Activated CD4-positive, alpha-beta T cell treated with anti-CD3 and anti-CD28 coated beads, Interleukin-2, Interleukin-4, amounts not matched to agents 100 ng/mL and 50 ng/mL, durations not matched to agents 16 hours and 8 hours (primary cell): ENCODE results near the gene MRPL11.
"Not testable (repeated sequence)": the region's sequence is repeated elsewhere in the genome, so short reads cannot be mapped to it uniquely, and the experiment has no call there.

Experiments
- DNase-seq: peaks from one replicate; pipeline ENCODE4 v3.0.0-alpha.2; 2020; ENCODE audit warnings: low spot score

MRPL11 gene

DNA sequence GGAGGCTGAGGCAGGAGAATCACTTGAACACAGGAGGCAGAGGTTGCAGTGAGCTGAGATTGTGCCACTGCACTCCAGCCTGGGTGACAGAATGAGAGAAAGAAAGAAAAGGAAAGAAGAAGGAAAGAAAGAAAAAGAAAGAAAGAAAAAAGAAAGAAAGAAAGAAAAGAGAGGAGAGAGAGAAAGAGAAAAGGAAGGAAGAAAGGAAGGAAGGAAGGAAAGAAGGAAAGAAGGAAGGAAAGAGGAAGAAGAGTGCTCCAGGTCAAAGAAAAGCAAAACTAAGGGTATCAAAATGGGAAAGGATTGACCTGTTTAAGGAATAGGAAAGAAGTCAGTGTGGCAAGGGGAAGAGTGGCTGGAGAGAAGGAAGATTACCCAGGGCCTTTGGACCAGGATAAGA, 7.4 kb downstream of the MRPL11 start:
- not testable (repeated sequence) for DNase-seq

DNA sequence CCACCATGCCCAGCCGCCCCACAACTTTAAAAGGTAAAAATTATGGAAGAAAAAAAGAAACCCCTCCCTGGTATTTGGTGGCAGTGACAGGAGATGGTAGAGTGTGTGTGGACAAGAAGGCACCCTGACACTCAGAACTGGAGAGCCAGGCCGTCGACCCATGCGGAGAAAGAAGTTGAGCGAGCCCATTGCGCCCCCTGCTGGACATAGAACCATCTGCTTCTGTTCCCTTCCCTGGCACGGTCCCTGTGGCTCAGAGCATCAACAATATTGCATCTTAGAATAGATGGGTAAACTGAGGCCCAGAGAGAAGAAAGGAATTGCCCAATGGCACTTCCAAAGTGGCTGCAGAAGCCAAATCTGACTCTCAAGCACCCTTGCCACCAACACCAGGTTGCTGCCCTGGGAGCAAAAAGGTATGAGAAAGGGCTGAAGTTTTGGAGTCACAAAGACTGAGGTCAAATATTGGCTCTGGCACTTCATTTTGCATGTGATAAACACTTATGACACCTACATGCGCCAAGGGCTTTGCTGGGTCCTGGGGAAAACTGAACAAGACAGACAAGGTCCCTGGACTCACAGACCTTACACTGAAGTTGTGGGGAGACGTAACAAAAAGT, 8.6 kb downstream of the MRPL11 start:
- peak; percentile 77 for DNase-seq

DNA sequence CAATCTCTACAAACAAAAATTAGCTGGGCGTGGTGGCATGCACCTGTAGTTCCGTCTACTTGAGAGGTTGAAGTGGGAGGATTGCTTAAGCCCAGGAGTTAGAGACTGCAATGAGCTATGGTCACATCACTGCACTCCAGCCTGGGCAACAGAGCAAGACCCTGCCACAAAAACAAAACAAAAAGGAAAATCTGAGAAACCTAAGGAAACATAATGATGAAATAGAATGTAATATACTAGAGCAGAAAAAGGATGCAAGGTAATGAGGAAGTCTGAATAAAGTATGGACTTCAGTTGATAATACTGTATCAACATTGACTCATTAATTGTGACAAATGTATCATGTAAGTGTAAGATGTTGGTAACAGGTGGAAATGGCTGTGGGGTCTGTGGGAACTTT, 9.7 kb downstream of the MRPL11 start:
- no peak for DNase-seq

DNA sequence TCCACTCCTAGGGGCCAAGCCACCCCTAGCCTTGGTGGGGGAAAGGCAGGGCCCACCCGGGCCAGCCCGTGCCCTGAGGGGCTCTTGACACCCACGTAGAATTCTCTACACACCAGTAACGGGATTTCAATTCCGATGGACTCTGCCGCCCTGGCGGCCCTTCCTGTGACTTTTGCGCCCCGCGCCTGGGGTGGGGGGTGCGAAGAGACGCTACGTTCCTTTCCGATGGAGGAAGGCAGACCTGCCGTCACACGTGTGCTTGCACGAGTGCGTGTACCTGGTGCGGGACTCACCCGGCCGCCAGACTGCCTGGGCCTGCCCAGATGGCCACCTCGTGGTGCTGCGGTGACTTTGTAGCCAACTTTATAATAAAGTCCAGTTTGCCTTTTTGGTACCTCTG, 12.3 kb downstream of the MRPL11 start:
- no peak for DNase-seq

DNA sequence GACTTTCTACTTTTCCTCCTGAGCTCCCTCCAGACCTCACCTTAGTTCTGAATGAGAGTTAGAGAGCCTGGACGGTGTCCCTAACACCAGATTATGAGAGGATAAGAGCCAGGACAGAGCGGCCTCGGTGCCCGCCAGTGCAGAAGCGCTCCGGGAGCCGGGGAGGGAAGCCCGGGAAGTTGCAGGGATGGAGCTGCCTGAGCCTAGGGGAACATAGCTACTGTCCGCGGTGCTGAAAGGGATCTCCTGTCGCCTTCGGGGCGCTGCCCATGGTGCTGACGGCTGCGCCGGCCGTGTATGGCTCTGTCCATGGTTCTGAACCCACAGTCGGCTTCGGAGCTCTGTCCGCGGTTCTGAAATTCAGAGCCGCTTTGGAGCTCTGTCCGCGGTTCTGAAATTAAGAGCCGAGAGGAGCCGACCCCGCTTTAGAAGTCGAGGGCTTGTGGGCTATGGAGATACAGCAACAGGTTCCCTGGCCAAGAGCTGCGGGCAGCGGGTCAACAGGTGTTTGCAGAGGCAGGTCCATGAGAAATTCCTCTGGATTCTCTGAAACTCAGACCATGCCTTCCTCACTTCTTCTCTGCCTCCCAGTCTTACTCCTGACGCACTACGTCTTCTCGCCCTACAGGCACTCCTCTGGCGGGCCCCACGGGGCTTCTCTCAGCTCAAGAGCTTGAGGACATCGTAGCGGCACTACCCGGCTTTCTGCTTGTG, 17.0 kb downstream of the MRPL11 start:
- peak; percentile 81 for DNase-seq

DNA sequence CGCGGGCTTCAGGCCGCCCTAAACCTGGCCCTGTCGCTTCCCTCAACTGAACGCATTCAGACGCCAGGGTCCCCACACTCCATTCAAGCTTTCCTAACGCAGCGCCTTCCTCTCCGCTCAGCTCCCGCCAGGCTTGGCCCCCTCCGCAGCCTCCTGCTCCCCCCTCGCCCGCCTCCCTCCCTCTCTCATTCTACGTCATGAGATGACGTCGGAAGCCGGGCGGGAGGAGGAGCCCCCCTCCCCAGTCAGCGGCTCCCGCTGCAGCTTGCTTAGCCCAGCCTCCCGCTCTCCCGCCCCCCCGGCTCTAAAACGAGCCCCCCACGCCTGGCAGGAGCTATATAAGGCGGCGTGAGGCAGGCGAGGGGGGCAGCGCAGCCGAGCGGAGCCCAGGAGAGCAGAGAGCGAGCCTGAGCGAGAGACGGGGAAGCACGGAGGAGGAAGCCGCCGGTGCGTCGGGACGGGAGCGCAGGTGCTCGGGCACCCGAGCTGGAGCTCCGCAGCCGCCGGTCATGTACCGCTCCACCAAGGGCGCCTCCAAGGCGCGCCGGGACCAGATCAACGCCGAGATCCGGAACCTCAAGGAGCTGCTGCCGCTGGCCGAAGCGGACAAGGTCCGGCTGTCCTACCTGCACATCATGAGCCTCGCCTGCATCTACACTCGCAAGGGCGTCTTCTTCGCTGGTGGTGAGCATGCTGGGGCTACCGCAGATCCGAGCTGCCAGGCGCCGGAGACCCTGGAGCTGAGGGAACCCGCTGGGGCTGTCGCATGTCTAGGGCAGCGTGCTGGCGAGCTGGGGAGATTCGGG, 17.8 kb downstream of the MRPL11 start, which contains the start of gene NPAS4:
Gene NPAS4 (plus strand): TSS at position 365 of the 806 bp plus-strand sequence. CDS start 145 bp downstream, at position 510.
- DNase-seq = no peak

DNA sequence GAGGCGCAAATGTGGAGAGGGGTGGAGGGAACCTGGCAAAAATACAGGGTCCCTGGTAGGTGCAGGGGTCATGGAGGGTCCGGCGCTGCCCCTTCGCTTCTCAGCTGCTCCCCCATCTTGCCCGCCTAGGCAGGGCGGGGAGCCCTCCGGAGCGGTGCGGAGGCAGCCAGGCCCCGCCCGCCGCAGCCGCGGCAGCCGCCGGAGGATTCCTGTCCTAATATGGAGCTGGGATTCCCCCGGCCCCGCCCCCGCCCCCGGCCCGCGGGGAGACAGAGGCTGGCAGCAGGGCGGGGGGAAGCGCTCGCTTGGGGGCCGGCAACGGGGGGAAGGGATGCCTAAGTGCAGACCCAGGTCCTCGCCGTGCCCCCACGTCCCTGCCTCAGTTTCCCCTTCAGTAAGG, 18.8 kb downstream of the MRPL11 start:
- no peak for DNase-seq

DNA sequence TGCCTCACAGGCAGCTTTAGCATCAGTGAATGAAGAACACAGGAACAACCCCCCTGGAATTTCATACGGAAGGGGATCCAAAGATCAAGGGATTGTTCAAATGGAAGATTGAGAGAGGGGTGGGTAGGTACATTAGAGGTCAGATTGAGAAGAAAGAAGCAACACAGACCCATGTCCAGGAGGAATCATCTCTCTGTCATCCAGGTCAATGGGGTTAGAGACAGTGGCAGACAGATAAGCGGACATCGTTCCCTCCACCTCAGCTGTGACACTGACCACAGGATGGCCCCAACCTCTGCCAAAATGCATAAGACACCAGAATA, 19.7 kb downstream of the MRPL11 start:
- DNase-seq = no peak

DNA sequence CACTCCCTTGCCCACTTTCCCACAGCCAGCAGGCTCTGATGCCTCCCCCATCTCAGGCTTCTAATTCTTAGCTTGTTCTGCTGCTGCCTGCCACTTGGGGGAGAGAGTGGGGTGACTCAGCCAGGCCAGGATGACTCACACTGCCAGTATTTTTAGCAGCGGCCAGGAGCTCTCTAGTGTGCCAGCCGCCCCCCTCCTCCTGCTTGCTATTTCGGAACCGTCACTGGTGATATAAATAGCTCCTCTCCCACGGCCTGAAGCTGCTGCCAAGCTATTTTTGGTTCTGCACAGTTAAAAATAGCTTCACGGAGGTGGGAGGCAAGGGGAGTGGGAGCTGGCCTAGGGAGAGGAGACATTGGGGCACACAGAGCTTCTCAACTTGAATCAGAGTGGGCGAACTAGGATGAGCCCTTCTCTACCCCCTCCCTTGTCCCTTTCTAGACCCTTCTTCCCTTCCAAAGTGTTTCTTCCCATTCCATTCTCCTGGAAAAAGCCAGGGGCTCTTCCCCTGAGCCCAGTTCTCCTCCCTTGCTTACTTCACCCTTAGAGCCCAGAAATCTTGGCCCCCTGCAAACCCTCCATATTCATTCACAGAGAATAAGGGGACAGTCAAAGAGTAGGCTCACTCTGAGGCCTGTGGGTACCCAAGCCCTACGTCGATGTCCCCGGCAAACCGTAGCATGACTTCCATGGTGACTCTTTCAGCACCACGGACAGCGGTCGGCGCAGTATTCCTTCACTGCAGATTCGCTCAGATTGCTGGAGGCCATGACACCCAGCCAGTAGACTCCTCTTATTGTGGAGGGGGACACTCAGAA, 20.3 kb downstream of the MRPL11 start:
- DNase-seq = peak; percentile 65

DNA sequence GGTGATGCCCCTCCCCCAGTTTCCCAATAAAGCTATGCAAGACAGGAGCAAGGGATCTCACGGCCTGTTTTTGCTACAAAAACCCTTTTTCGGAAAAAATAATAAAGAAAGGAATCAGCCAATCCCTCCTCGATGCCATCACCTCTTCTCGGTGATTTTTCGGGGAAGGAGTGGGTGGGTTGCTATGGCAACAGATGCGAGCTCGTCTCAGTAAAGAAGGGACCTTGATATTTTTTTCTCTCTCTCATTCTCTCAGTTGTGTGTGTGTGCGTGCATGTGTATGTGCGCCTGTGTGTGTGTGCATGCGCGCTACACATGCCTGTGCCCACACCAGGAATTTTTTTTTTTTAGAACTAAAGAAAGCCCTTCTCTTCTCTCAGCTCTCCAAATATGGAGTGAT, 21.6 kb downstream of the MRPL11 start:
- no peak for DNase-seq

DNA sequence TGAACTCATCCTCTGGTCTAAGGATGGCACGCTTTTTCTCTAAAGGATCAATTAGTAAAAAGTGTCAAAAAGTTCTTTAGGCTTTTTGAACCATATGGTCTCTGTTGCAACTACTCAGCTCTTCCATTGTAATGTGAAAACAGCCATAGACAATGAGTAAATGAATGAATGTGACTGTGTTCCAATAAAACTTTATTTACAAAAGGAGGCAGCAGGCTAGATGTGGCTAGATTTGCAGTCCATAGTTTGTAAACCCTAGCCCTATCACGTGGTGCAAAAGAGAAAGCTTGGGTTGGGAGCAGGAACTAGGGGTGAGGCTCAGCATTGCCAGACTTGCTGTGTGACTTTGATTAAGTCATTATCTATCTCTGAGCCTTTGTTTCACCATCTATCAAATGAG, 23.2 kb downstream of the MRPL11 start:
- DNase-seq = no peak

DNA sequence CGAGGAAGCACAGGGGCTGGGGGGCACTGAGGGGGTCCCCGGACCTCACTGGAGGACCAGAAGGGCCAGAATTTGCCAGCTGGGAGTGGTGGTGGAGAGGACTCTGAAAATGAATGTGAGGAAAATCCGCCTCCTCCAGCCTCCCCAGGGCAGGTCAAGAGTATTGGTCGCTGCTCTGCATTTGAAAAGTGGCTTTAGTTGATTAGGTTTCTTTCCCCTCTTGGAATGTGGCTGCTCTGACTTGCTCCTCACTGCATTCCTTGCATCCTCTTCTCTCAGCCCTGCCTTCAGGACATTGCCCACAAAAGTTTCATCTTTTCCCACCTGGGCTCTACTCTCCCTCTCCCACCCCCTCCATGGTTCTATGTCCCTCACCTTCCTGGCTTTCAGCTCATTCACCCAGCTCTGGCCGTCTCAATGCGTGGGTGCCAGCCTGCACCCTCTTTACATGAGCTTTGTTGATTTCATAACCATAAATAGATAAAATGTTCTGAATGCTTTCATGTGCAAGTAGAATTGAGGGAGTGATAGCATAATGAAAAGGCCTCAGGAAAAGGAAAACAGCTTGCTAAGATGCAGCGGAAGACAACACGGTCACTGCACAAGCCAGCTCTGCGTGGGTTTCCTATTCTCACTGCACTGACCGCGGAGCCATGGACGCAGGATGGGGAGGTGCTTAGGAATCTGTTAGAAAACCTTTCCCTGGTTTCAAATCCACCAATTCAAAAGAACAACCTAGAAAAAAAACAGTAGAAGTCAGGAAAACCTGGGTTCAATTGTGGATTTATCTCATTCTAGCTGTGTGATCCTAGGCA, 24.3 kb downstream of the MRPL11 start:
- DNase-seq = no peak

DNA sequence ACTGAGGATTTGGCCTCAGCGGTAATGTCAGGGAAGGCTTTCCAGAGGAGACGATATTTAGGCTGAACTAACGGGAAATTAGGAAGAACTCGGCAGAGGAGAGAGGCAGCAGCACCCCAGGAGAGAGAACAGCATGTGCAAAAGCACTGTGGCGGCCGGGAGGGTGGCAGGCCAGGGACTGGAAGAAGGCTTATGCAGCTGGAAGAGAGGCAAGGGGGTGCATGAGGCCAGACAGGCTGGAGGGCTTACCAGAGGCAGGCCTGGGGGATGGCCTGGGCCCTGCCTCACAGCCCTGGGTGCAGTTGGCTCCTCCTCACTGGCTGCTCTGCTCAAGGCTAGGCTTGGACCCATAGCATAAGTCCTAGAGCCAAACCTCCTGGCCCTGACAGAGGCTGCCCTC, 25.5 kb downstream of the MRPL11 start:
- no peak for DNase-seq

DNA sequence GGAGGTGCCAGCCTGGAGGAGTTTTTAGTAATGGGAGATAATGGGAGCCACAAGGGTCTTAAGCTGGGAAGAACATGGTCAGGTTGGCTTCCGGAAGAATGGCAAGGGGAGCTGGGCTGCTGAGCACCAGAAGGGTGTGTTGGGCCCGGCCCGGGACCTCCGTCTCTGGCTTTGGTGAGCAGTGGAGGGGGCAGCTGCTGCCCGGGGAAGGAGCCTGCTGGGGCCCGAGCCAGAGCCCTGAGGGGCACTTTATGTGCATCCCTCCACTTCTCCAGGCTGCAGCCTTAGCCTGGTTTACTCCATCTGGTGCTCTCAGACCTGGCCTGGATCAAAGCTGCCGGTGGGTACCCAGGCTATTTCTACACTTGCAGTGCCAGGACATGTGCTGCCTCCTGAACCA, 26.5 kb downstream of the MRPL11 start:
- DNase-seq = no peak

DNA sequence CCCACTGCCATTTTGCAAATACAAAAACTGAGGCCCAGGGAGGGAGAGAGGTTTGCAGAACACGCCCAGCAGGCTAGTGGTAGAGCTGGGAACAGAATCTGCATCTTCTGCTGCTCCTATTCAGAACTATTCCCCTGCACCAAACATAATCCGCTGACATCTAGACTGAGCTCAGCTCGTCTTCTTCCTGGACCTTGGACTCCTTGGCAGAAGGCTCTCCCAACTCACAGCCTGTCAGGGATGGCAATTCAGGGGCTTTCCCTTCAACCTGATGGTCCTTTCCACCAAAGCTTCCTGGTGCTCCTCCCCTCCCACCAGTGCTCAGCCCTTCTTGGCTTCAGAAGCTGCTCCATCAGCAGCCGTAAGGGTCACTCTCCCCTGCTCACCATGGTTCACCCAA, 27.3 kb downstream of the MRPL11 start:
- no peak for DNase-seq

DNA sequence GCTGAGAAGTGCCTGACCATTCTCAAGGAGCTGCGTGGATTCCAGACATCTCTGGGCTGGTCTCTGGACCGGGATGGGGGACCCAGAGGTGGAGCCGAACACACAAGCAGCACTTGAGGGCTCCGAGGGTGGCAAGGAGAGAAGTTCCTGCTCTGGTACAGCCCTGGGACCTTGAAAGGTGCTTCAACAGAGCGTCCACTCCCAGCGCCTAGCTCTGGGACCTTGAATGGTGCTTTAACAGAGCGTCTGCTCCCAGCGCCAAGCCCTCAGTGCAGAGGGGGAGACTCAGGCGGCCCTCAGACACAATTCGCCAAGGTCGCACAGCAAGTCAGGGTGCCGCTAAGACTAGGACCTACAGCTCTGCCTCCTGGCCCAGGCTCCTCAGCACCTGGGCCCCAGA, 28.5 kb downstream of the MRPL11 start:
- DNase-seq = no peak

DNA sequence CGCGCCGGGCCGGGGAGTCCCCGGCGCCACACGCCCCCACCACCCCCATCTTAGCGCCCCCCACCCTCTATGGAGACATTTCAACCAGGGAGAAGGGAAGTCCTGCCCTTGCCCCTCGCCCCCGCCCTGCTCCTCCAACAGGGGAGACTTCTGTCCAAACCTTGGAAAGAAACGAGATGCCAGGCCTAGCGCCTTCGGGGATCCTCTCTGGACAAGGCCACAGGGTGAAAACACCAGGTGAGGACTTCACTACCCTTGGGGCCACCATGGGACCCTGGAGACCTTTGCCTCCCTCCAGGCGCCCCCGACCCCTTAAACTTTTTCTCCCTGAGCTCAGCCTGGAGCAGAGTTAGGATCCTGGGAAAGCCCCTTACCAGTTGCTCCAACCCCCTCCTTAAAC, 29.4 kb downstream of the MRPL11 start:
- DNase-seq = no peak

DNA sequence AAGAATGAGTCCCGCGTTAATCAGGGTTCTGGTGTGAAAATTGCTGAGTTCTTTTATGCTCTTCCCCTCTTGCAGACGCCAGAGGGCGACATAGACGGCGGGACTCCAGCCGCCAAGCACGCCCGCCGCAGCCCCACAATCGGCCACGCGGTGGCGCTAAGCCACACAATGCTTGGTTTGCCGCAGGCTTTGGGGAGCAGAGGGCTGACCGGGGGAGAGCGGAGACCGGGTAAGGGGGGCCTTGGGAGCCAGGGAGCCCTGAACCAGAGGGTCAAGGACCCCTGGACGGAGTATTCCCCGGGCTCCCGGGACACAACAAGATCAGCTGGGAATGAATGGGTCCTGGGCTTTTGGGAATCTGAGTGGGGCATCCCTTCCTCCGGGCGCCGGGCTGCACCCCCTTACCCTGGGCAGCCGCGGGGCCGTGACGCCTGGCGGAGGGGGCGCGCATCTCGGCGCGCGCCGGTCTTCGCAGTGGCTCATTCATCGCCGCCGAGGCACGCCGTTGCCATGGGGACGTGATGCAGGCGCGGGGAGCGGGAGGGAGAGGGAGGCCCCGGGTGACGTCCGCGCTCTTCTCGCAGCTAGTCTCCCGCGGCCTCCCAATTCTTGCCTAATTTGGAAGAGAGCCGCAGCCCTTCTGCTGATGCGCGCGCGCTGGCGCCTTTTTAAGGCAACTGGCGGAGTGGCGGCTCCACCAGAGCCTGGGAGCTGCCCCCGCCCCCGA, 30.0 kb downstream of the MRPL11 start:
- DNase-seq = peak; percentile 91

DNA sequence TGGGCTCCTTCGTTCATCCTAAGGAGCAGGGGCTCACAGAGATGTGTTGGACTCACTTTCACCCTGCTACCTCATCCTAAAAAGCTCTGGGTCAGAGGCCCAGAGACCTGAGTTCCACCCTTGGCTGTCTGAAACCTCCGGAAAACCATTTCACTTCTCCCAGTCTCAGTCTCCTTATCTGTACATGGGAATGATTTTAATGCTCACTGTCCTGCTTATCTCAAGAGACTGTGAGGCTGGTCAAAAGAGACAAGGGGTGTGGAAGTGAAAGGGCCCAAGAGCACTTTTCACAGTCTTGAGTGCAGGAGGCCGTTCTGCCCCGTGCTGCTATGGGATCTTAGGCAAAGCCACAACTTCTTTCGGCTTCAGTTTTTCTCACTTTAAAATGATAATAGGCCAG, 31.0 kb downstream of the MRPL11 start:
- no peak for DNase-seq

DNA sequence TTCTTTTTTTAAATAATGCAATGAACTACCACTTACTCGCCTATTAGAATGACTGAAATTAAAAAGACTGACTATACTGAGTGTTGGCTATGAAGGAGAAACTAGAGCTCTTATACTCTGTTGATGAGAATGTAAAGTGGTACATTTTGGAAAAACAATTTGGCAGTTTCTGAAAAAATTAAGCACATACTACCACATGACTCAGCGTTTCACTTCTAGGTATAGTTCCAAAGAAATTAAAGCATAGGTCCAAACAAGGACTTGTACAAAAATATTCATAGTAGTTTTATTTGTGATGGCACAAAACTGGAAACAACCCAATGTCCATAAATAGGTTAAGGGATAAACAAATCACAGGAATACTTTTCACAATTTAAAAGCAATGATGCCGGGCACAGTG, 44.7 kb downstream of the MRPL11 start:
- no peak for DNase-seq

DNA sequence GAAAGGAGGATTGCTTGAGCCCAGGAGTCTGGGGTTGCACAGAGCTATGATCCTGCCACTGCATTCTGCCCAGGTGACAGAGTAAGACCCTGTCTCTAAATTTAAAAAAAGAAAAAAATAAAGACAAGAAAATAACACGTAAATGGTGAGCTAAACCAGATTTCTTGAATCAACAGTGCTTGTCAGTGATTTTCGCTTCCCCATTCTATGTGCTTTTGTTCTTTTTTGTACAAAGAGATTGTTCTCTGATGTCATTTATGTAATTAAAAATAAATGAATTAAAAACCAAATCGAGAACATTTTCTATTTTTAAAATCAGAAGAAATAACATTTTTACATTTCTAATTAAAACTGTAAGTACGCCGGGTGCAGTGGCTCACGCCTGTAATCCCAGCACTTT, 47.3 kb downstream of the MRPL11 start:
- no peak for DNase-seq
